Spleen (tissue), 7 donors: ENCODE results near the gene CDC6.

Experiments
- CTCF ChIP-seq, 11 experiments: fragments of 200-600 bp in 7 of 11; fragments of 450-650 bp in 4 of 11; sonication (generic) in 4 of 11; IDR thresholded peaks in 8 of 11; conservative IDR thresholded peaks in 3 of 11; 1 replicate in 7 of 11; 2 replicates in 4 of 11; pipeline versions ENCODE4 v1.4.0 to v1.8.0; 2016 to 2021; ENCODE audit warnings: antibody characterized with exemption in 11 of 11, inconsistent platforms in 4 of 11, mild to moderate bottlenecking in 1 of 11
- POLR2A ChIP-seq, 3 donors: fragments of 450-650 bp; IDR thresholded peaks; one replicate each; pipeline ENCODE4 v1.5.1; 2017; ENCODE audit warnings: antibody characterized with exemption in 3 of 3, mild to moderate bottlenecking in 1 of 3
- POLR2AphosphoS5 ChIP-seq, 3 donors: sonication (generic); formaldehyde crosslinking; IDR thresholded peaks; one replicate each; pipeline ENCODE4 v1.5.1; 2017; ENCODE audit warnings: antibody characterized with exemption in 3 of 3
- donor health status: DM: no; HTN: no; CAD: no; lungs with moderate emphysema.
- donor health status: DM: no; HTN: no; CAD: no.
- donor health status: DM: no; HTN: no; CAD: no.

DNA sequence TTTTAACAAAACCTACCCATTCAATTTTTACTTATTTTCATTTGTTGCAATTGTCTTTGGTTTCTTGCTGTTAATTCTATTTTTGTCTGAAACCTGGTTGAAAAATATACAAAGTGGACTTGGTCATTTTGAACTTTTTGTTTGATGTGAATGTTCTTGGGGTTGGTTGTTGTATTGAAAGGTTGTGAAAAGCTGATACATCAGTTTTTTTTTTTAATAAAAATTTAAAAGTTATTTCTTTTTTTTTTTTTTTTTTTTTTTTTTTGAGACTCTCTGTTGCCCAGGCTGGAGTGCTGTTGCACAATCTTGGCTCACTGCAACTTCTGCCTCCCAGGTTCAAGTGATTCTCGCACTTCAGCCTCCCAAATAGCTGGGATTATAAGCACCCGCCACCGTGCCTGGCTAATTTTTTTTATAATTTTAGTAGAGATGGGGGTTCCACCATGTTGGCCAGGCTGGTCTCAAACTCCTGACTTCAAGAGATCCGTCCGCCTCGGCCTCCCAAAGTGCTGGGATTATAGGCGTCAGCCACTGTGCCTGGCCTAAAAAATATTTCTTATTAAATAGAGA is 39.7 kb upstream of the CDC6 start:
- TF ChIP-seq CTCF (IDR thresholded peaks at IDR 0.05 in 8 of 11, conservative IDR thresholded peaks at IDR 0.05 in 3 of 11) (no peak), POLR2A (IDR thresholded peaks at IDR 0.05) (no peak), POLR2AphosphoS5 (IDR thresholded peaks at IDR 0.05) (no peak)
